NOMO-1 (cell line): Measurements from ENCODE around the gene USP34.
A peak's percentile ranks its signal among the peaks of the same experiment; 100 is the strongest.
"Not testable (repeated sequence)": the region's sequence is repeated elsewhere in the genome, so short reads cannot be mapped to it uniquely, and the experiment has no call there.

Experiments used
- DNase-seq, 2 experiments: peaks; one replicate each; lab custom pipeline; 2025; ENCODE audit not compliant: unreplicated experiment in 2 of 2; lab: John Stamatoyannopoulos, UW

Gene USP34

DNA sequence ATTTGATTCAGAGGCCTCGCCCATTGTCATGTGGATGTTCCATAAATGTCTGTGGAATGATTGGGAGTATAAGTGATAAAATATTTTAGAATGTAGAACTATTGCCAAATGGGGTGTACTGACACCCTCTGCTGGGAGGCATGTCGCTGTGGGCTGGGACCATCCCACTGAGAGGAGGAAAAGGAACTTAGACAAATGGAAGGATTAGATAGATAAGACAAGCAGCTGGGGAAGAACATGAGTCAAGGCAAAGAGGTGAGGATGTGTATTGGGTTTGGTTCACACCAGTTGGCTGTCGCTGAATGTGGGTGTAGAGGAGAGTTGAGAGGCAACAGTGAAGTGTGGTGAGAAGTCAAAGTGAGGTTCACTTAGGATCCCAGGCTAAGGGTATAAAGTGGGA is 304.9 kb downstream of the USP34 start:
- DNase-seq = no peak

DNA sequence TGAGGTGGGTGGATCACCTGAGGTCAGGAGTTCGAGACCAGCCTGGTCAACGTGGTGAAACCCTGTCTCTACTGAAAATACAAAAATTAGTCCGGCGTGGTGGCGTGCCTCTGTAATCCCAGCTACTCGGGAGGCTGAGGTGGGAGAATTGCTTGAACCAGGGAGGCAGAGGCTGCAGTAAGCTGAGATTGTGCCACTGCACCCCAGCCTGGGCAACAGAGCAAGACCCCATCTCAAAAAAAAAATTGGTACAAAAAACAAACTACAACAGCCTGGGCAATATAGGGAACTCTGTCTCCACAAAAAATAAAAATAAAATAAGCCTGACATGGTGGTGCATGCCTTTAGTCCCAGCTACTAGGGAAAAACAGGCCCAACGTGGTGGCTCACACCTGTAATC is 305.8 kb downstream of the USP34 start:
- DNase-seq = not testable (repeated sequence)

DNA sequence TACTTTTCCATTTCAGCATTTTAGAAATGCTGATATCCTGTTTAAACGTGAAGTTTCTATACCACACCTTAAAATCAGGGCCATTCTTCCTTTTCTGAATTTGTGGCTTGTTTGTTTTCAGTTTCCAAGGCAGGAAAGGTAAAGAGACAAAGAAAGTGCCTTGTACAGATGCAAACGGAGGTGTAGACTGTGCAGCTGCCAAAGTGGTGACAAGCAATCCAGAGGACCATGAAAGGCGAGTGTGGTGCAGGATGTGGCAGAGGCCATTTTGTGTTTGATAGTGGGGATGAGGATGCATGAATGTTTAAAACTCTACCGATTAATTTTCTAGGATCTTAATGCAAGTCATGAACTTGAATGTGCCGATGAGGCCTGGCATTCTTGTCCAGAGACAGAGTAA is 308.2 kb downstream of the USP34 start:
- DNase-seq = no peak

DNA sequence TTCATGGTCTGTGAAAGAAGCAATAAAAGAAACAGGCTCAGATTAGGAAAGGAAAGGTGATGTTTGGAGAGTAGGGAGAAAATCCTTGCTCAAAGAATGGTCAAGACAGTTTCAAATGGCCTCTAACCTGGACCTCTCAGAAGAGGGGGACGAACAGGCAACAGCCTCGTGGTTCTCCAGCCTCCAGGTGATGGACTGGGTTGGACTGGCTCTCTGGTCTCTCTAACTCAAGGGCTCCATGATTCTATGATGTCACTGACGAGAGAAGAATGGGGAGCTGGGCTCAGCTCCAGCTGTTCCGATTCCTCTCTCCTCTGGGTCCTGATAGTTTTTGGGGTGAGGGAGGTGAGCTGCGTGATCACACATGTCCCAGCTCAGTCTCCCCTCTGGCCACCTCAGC is 309.0 kb downstream of the USP34 start, which contains the start of gene C2orf74:
C2orf74 (plus strand) TSS at position 301 of the 400 bp plus-strand sequence. CDS start 327 bp downstream, outside the sequence.
- DNase-seq = no peak

DNA sequence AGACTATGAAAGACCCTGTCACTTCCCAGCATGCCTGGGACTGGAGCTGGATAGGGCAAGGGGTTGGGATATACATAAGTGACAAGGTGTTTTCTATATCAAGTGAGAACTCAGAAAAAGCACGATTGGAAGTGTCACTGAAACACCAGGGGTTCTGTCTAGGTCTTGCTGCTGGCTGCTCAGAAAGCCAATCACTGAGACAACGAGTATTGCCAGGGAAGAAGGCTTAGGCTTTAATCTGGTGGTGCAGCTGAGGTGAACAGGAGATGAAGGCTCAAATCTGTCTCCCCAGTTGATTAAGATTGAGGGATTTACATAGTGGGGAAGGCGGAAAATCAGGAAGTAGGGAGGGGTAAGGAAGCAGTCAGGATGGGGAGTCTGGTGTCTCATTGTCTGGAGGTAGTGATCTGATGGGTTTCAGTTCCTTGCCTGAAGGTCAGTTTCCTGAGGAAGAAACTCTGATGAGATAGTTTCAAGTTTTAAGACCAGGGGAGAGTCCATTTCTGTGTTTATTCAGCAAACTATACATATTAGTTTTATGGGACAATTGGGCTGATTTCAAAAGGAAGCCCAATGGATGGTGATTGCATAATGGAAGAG is 312.4 kb downstream of the USP34 start:
- DNase-seq = peak in 1 of 2 experiments; percentile 27

DNA sequence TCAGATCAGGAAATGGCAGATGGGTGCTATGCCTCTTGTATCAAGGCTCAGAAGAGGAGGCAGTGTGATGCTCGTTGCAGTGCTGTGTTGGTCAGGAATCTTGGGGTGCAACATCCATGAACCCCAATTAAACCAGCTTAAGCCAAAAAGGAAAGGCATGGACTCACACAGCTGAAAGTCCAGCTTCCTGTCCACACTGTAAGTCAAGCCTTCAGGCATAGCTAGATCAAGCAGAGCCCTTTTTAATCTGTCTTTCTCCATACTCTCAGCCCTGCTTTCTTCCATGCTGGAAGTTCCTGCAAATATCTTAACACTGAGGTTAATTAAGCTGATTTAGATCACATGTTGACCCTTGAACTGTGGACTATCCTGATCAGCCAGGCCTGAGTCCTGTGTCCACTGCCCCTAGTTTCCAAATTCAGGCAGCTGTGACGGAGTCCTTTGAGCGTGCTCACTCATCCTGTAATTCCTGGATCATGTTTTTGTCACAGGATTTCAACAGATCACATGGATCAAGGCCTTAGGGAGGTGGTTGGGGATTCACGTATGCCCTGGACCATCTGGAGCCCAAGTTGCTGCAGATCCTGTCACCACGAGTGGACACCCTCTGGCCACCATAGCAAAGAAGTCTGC is 313.4 kb downstream of the USP34 start:
- no peak for DNase-seq

DNA sequence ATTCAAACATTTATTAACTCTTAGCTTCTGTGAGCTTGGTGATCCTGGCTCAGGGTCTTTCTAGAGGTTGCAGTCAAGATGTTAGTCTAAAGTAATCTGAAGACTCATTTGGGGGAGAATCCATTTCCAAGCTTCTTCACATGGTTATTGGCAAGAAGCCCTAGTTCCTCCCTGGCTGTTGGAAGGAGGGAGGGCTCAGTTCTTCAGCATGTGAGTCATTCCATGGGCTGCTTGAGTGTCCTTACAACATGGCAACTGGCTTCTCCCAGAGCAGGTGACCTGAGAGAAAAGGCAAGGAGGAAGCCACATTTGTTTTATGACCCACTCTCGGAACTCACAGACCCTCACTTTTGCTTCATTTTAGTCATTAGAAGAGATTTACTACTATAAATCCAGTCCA is 319.5 kb downstream of the USP34 start:
- no peak for DNase-seq

DNA sequence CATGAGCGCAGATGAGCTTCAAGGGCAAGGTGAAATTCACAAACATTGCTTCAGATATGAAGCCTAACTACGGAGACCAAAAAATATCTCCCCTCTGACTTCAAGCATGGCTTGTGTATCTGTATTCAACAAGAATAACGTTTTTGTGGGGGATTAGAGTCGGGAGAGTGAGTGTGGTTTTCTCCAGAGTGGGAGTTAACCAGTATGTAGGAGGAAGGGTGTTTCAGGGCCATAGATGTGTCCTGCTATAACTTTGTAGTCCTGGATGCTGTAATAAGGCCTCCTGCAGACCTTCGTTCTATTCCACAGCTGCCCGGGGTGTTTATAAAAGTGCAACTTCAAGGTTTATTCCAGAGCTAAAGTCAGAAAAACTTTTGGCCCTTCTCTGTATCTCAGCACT is 321.8 kb downstream of the USP34 start:
- DNase-seq = no peak

DNA sequence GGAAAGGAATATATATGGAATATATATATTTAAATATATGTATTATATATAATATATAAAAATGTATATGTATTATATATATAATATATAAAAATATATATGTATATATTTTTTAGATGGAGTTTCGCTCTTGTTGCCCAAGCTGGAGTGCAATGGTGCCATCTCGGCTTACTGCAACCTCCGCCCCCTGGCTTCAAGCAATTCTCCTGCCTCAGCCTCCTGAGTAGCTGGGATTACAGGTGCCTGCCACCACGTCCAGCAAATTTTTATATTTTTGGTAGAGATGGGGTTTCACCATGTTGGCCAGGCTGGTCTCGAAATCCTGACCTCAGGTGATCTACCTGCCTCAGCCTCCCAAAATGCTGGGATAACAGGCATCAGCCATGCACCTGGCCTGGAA is 322.8 kb downstream of the USP34 start:
- not testable (repeated sequence) for DNase-seq

DNA sequence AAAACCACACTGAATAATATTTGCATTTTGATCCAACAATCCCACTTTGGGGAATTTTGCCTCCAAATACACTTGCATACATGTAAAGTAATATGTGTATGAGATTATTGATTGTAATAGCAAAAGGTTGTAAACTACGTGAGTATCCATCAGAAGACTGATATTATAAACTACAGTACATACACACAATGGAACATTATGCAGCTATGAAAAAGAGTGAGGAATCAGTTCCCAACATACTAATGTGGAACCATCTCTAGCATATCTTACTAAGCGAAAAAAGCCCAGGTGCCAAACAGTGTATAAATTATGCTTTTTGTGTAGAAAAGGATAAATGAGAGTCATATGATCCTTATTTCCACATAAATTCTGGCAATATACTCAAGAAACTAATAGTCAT is 324.9 kb downstream of the USP34 start:
- DNase-seq = no peak

DNA sequence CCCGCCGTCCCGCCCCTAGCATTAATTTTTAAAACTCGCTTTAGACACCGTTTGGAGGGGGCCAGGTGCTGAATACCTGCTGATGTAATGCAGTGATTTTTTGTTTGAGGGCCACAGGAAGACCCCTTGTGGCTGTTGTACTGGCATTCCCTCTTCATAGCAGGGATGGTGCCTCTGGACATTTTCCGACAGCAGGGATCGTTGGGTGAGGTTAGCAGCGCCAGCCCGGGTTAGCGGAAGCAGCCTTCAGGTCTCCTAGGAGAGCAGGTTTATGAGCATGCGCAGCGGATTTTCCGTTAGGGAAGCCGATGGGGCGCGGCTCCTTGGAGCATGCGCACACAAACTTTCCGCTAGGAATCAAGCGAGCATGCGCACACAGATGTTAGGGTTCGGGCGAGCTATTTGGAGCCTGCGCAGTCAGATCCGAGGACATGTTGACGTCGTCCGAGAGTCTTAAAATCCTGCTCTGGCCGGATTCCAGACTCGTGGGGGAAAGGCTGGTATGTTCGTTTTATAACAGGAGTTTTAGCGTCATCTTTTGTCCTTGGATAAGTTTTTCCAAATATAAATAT is 326.1 kb downstream of the USP34 start:
- DNase-seq = peak; percentile 87 to 94

DNA sequence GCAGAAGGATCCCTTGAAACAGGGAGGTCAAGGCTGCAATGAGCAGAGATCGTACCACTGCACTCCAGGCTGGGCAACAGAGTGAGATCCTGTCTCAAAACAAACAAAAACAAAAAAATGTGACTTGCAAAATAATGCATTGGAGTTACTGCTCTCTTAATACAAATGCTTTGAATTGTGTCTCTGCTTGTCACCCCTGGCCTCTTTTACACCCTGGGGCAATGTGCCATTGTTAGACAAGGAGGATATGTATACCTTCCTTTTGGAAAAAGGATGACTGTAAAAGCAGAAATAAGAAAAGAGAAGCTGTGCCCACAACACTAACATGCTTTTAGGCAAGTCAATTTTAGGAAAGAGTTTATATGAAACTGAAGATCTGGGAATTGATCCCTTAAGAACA is 329.7 kb downstream of the USP34 start:
- DNase-seq = no peak

DNA sequence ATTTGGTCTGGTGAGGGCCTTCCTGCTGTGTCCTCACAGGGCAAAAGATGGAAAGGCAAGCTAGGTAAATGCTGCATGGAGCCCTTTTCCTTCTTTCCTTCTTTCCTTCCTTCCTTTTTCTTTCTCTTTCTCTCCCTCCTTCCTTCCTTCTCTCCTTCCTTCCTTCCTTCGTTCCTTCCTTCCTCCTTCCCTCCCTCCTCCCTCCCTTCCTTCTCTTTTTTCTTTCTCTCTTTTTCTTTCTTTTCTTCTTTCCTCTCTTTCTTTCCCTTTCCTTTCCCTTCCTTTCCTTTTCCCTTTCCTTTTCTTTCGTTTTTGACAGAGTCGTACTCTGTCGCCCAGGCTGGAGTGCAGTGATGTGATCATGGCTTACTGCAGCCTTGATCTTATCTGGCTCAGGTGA is 332.0 kb downstream of the USP34 start:
- DNase-seq = no peak
